ENCODE data around the gene PVALEF. TPM values are rescaled to one million over a fixed set of nuclear protein-coding genes. Genes with fewer than 3 reads are reported as not detected.

The PVALEF gene
- not detected in 2 replicates for total RNA-seq

GRCh38 chr17:81165246-81166032 is at the start of gene PVALEF:
Gene PVALEF (plus strand): TSS chr17:81165507. CDS start chr17:81181227, 15,720 bp downstream.

GRCh38 chr17:81166033-81166492 is 756 bp downstream of the PVALEF start, which contains the start of gene AATK:
Gene AATK (minus strand): TSS chr17:81166221. CDS start chr17:81165992, 229 bp downstream.

GRCh38 chr17:81222906-81223761 is 57.8 kb downstream of the PVALEF start, which contains the start of gene CEP131:
Gene CEP131 (minus strand): TSS chr17:81222965. CDS start chr17:81220056, 2,909 bp downstream.

Other genes with a start within 250 kb of the PVALEF start
- 13.0 and 14.7 TPM in 2 replicates for gene CHMP6, start 173.7 kb upstream of the PVALEF start, total RNA-seq
- 24.5 and 28.8 TPM in 2 replicates for gene BAIAP2, start 130.4 kb upstream of the PVALEF start, total RNA-seq
- 0.11 and 0.50 TPM in 2 replicates for gene AATK, start 714 bp downstream of the PVALEF start, total RNA-seq
- gene CEP131, start 57.5 kb downstream of the PVALEF start, total RNA-seq = 15.4 and 16.6 TPM in 2 replicates
- gene TEPSIN, start 73.5 kb downstream of the PVALEF start, total RNA-seq = 16.5 and 19.2 TPM in 2 replicates
- gene NDUFAF8, start 73.8 kb downstream of the PVALEF start, total RNA-seq = 30.0 and 33.6 TPM in 2 replicates
- gene SLC38A10, start 129.8 kb downstream of the PVALEF start, total RNA-seq = 66.0 and 117 TPM in 2 replicates
- gene BAHCC1, start 229.9 kb downstream of the PVALEF start, total RNA-seq = 3.3 and 4.6 TPM in 2 replicates

All from uterine smooth muscle cell (primary cell).